Stimulated activated CD8-positive, alpha-beta memory T cell treated with anti-CD3 and anti-CD28 coated beads, Interleukin-12 subunit alpha, Interleukin-12 subunit beta, amount 100 ng/mL, for 4 hours (primary cell): ENCODE results near the gene HSD3B7.
"Not testable (repeated sequence)": the region's sequence is repeated elsewhere in the genome, so short reads cannot be mapped to it uniquely, and the experiment has no call there.

ENCODE experiments used
- DNase-seq: peaks from one replicate; pipeline ENCODE4 v3.0.0-alpha.2; 2020; ENCODE audit warnings: low read depth

HSD3B7 gene

GRCh38 chr16:31002250-31002700 is 17.3 kb downstream of the HSD3B7 start:
- DNase-seq: no peak

- no peak for DNase-seq
Measured at GRCh38 chr16:31002862-31003341, 17.9 kb downstream of the HSD3B7 start.

DNA sequence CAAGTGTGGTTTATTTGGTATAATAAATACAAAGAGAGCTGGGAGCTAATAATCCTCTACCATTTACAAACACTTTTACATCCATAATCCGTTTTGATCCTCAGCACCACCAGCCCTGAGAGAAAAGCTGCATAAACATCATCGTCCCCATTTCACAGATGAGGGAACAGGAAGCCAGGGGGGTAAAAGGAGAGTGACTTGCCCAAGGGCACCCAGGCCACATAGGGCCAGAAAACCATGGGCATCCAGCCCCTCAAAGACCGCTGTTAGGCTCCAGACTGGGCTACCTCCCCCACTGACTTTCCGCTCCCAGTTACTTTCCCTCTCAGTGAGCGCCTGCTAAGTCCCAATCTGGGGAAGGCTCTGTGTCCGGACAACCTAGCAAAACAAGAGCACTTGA is 18.7 kb downstream of the HSD3B7 start:
- no peak for DNase-seq

DNA sequence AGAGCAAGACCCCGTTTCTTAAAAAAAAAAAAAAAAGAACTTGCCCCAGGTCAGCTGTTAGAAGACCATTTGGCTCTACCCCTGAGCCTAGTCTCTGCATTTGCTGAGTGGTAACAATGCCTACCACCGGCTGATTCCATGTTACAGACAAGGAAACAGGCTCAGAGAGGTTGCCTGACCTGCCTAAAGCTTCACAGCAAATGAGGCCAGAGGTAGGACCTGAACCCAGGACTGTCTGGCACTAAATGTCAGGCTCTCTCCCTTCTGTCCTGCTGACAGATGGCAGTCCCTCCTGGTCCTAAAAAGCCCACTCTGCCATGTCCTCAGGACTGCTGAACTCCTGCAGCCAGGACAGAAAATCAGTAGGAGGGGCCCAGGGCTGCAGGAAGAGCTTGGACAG is 19.7 kb downstream of the HSD3B7 start:
- no peak for DNase-seq

DNA sequence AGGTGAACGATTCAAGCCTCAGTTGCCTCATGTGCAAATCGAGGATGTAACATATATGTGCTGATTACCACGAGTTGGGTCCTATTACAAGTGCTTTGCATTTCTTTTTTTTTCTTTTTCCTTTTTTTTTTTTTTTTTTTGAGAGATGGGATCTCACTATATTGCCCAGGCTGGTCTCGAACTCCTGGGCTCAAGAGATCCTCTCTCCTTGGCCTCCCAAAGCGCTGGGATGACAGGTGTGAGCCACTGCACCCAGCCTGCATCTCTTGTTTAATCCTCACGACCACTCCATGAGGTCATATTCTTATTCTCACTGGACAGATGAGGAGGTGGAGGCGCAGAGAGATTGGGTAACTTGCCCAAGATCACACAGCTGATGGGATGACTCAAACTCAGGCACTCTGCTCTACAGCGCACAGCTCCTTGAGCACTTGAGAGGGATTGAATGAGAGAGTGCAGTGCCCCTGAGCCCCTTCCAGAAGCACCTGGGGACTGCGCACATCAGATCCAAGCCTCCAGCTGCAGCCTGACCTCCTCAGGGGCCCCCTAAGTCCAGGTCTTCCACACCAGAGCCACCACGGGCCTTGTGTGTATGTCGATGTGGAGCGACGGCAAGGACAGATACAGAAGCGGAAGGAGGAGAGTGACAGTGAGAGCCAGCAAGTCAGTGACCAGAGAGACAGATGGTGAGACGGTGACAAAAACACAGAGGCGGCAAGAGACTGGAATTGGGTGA is 20.5 kb downstream of the HSD3B7 start:
- DNase-seq: no peak

DNA sequence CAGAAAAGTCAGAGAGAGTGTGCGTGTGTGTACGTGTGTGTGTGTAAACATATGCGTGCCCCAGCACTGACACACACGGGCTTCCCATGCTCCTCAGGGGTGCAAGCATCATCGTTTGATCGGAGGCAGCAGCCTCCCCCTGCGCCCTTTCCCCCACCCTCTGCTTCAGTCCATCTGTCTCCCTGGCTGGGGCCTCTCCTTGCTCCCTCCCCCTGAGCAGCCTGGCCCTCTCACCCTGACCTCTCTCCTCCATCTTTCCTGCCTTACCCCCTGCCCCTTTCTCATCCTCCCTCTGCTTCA is 21.0 kb downstream of the HSD3B7 start:
- DNase-seq: no peak

DNA sequence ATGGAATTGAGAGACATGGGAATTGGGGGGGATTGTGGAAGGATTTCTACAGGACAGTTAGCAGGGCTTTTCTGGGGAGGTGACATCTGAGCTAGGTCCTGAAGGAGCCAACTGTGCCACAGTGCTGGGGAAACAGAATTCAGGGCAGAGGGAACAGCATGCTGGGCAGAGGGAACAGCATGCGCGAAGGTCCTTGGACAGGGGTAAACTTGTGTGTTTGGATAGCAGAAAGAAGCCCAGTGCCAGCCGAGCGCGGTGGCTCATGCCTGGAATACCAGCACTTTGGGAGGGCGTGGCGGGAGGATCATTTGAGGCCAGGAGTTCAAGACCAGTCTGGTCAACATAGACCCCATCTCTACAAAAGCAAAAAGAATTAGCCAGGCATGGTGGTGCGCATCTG is 21.6 kb downstream of the HSD3B7 start:
- DNase-seq: no peak

DNA sequence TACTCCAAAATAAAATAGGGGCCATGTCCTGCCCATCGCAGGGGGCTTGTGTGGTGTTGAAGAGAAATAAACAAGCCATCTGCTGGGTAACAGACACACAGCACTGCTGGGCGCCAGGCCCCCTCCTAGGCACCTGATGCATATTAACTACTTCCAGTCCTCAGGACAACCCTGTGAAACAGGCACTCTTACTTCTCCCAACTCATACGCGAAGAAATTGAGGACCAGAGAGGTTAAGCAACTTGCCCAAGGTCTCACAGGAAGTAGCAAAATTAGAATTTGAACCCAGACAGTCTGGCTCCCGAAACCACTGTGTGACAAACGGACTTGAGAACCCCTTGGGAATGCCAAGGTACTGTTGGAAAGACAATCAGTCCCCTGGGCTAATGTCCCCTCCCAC is 22.7 kb downstream of the HSD3B7 start:
- no peak for DNase-seq

DNA sequence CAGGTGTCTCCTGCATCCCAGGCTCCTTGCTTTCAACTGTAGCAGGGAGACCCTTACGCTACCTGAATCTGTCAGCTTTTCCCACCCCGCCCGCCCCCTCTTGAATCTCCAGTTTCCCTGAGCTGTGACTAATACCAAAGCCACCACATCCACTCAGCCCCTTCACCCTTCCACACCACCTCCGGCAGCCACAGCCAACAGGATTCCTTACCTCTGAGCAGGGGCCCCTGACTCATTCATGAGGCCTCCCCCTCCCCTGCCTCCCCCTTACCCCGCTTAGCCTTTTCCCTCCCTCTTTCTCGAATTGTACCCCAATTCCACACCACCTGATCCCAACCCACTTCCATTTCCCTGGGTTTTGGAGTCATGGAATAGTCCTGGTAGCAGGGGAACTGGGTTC is 23.1 kb downstream of the HSD3B7 start:
- no peak for DNase-seq

- no peak for DNase-seq
Measured at GRCh38 chr16:31008551-31008950, 23.5 kb downstream of the HSD3B7 start.

DNA sequence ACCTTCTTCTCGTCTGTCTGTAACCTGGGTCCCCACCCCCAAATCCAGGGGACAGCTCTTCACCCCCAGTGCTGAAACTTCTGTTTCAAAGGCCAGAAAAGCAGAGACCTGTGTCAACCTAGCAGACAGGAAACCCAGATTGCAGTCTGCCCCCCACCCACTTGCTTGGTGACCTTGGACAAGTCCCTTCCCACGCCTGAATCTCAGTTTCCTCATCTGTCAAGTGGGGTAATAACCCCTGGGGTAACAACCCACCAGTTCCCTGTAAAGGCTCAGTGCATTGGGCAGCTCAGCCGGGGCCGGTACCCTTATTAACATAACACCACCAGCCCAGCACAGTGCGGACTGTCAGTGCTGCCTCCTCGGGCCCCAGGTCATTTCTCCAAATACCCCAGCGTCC is 24.1 kb downstream of the HSD3B7 start:
- DNase-seq: no peak

DNA sequence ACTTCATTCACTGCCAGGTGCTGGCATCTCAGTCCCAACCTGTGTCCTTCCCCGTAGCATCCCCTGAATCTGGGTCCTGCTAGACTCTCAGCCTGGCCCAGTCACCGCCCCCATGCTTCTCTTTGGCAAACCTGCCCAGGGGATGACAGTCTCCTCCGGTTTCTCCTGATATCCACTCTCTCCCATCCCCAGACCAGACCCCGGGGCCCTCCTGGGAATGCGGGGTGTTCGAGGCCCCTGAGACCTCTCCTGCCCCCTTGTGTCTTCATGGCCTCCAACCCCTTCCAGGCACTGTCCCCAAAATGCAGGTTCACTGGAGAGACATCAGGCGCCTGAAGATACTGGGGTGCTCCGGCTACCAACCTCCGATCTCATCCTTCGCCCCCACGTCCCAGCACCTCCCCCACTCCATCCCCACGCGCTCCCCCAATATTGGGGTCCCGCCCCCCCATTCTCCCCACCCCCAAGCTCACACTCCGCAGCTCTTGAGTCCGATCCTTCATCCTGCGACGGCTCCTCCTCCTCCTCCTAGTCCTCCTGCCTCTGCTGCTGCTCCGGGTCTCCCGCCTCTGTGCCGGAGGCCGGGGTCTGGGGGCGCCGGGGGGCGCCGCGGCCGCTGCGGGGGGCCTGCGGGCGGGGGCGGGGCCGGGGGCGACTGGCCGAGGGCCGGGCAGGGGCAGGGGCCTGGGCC is 25.0 kb downstream of the HSD3B7 start:
- DNase-seq: no peak

- peak; percentile 29 for DNase-seq
Measured at GRCh38 chr16:31010585-31011325, 25.7 kb downstream of the HSD3B7 start, which contains the start of gene STX1B. TSS of gene STX1B (minus strand) at chr16:31010638. CDS start at chr16:31010396, 242 bp downstream.

GRCh38 chr16:31011815-31012214 is 26.8 kb downstream of the HSD3B7 start:
- DNase-seq: not testable (repeated sequence)

DNA sequence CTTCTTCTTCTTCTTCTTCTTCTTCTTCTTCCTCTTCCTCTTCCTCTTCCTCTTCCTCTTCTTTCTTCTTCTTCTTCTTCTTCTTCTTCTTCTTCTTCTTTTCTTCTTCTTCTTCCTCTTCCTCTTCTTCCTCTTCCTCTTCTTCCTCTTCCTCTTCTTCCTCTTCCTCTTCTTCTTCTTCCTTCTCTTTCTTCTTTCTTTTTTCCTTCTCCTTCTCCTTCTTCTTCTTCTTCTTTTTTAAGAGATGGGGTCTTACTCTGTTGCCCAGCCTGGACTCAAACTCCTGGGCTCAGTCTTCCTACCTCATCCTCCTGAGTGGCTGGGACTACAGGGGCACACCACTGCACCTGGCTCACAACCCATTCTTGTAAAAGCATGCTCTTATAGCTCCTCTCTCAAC is 28.3 kb downstream of the HSD3B7 start:
- DNase-seq: not testable (repeated sequence)

GRCh38 chr16:31016018-31016417 is 31.0 kb downstream of the HSD3B7 start:
- no peak for DNase-seq

DNA sequence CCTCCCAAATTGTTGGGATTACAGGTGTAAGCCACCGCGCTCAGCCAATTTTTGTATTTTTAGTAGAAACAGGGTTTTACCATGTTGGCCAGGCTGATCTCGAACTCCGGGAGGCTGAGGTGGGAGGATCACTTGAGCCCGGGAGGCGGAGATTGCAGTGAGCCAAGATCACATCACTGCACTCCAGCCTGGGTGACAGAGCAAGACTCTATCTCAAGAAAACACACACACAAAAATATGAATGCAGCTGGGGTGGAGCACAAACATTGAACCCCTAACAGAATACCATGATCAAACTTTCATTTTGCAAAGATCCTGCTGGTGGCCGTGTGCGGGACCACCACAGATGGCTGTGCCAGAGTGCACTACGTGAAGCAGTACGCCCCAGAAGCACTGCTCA is 32.7 kb downstream of the HSD3B7 start:
- DNase-seq: not testable (repeated sequence)

- no peak for DNase-seq
Measured at GRCh38 chr16:31020536-31020935, 35.5 kb downstream of the HSD3B7 start.

DNA sequence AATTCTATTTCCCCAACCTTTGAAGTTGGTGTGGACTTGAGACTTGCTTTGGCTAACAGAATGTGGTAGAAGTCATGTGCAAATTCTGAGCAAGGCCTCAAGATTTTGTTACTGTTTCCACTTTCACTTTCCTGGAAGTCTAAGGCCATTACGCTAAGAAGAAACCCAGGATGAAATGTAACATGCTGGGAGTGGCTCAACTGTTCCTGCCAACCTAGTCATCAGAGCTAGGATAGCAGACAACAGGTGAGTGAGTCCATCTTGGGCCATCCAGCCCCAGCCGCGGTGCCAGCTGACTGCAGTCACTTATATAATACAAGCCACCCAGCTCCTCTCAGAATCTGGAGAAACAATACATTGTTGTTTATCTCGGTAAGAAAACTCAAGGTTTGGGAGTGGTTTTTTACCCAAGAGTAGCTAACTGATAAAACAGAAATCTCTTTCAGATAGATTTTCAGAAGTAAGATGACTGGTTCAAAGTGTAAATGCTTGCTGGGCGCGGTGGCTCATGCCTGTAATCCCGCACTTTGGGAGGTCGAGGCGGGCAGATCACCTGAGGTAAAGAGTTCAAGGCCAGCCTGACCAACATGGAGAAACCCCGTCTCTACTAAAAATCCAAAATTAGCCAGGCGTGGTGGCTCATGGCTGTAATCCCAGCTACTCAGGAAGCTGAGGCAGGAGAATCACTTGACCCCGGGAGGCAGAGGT is 37.7 kb downstream of the HSD3B7 start:
- no peak for DNase-seq

DNA sequence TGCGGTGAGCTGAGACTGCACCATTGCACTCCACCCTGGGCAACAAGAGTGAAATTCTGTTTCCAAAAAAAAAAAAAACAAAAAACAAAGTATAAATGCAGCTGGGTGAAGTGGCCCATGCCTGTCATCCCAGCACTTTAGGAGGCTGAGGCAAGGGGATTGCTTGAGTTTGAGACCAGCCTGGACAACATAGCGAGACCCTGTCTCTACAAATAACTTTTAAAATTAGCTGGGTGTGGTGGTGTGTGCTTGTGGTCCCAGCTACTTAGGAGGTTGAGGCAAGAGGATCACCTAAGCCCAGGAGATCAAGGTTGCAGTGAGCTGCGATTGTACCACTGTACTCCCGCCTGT is 38.2 kb downstream of the HSD3B7 start:
- no peak for DNase-seq

GRCh38 chr16:31023627-31024226 is 38.7 kb downstream of the HSD3B7 start:
- no peak for DNase-seq

DNA sequence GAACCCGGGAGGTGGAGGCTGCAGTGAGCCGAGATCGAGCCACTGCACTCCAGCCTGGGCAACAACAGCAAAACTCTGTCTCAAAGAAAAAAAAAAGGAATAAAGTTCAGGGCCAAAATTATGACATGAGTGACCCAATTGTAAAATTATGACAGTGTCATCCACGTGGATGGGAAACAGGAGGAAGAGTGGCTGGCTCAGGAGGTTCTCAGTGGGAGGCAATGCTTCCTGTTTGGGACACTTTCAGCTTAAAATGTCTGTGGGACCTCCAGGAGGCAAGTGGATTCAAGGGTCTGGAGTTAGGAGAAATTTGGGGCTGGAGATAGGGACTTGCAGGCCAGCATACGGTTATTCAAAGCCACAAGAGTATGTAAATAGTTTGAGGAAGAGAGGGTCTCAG is 40.3 kb downstream of the HSD3B7 start:
- no peak for DNase-seq
